Activated naive CD8-positive, alpha-beta T cell treated with anti-CD3 and anti-CD28 coated beads for 36 hours (primary cell): ENCODE measurements around the gene SLC15A4. TPM values are rescaled to one million over a fixed set of nuclear protein-coding genes. Genes with fewer than 3 reads are reported as not detected.
"Not testable (repeated sequence)": the region's sequence is repeated elsewhere in the genome, so short reads cannot be mapped to it uniquely, and the experiment has no call there.

Source experiments
- DNase-seq: peaks from one replicate; pipeline ENCODE4 v3.0.0; 2021
- H3K27ac Mint-ChIP-seq: one replicate; pipeline ENCODE4 v1.8.0; 2022; ENCODE audit warnings: mild to moderate bottlenecking, moderate library complexity, mixed read lengths
- H3K27me3 Mint-ChIP-seq: one replicate; pipeline ENCODE4 v1.8.0; 2022; ENCODE audit warnings: mild to moderate bottlenecking, mixed read lengths
- H3K36me3 Mint-ChIP-seq: one replicate; pipeline ENCODE4 v1.8.0; 2021; ENCODE audit warnings: mild to moderate bottlenecking, mixed read lengths
- H3K4me1 Mint-ChIP-seq: one replicate; pipeline ENCODE4 v1.8.0; 2021; ENCODE audit warnings: mixed read lengths
- H3K4me3 Mint-ChIP-seq: one replicate; pipeline ENCODE4 v1.8.0; 2022; ENCODE audit warnings: mild to moderate bottlenecking, moderate library complexity, mixed read lengths
- H3K9me3 Mint-ChIP-seq: one replicate; pipeline ENCODE4 v1.8.0; 2022; ENCODE audit warnings: mixed read lengths
- total RNA-seq, 2 experiments: library from RNA; stranded (reverse); gene quantifications; one replicate each; pipeline ENCODE4 v1.2.3, GENCODE V29; 2021

Gene SLC15A4
- total RNA-seq, 2 experiments from 2014 or later = 18.6 to 22.0 TPM

DNA sequence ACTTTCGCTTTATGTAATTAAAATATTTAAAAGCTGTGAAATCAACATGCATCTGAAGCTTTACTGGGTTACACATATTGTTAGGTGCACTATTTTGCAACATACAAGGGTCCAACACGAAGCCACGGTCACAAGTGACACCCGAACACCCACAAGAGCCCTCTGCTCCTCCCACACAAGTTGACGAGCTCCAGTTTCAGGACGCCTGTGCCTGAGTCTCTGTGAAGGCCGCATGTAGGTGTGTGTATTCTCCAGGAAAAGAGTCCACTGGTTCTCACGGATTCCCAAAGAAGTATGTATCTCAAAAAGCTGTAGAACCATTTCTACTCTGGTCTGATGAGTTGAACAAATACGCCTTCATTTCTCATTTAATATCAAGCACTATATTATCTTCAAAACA lies 12.0 kb downstream of the SLC15A4 start:
- Mint-ChIP-seq H3K27ac (no peak overlapping the region), H3K4me3 (no peak overlapping the region), H3K4me1 (peaks cover 37% of the 10 kb centered on the region), H3K36me3 (peaks cover 47% of the 10 kb centered on the region), H3K9me3 (no peaks in the 10 kb centered on the region), H3K27me3 (no peaks in the 10 kb centered on the region)
- no peak for DNase-seq

- H3K27ac Mint-ChIP-seq = peak overlapping the region; percentile 78
- H3K36me3 Mint-ChIP-seq = peaks cover 52% of the 10 kb centered on the region
- H3K4me3 Mint-ChIP-seq = peak overlapping the region; percentile 5
- no peaks in the 10 kb centered on the region for H3K27me3 Mint-ChIP-seq
- H3K4me1 Mint-ChIP-seq = peaks cover 27% of the 10 kb centered on the region
- DNase-seq = peak; percentile 43
- no peaks in the 10 kb centered on the region for H3K9me3 Mint-ChIP-seq
Measured at GRCh38 chr12:128810182-128811127, 13.3 kb downstream of the SLC15A4 start.

- Mint-ChIP-seq H3K4me3 (no peak overlapping the region), H3K36me3 (peaks cover 53% of the 10 kb centered on the region), H3K27me3 (no peaks in the 10 kb centered on the region), H3K27ac (no peak overlapping the region), H3K4me1 (peaks cover 22% of the 10 kb centered on the region), H3K9me3 (peaks cover 2% of the 10 kb centered on the region)
- DNase-seq = no peak
Measured at GRCh38 chr12:128808651-128809050, 15.1 kb downstream of the SLC15A4 start.

DNA sequence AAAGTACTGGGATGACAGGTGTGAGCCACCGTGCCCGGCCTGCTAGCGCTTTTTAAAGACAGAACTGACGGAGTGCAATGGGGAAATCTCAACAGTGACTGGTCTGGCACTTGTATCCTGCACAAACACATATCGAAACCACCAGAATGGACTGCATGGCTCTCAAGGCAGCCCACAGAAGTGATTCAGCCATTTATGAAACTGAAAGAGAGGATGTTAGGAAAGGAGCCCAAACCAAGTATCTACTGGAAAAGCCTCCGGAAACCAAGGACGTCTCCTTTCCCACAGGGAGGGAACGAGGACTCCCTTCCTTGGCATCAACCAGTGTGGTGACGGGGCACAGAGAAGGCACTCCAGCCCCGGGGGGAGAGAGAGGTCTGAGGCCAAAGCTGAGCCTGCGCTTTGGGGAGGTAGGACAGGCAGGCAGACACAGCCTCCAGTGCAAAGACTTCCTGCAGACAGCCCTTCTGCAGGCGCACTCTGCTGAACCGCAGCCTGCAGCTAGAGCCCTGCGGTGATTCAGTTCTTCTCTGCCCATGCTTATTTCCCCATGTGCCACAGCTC lies 16.5 kb downstream of the SLC15A4 start:
- peaks cover 54% of the 10 kb centered on the region for H3K36me3 Mint-ChIP-seq
- peaks cover 27% of the 10 kb centered on the region for H3K4me1 Mint-ChIP-seq
- H3K4me3 Mint-ChIP-seq = no peak overlapping the region
- H3K27ac Mint-ChIP-seq = no peak overlapping the region
- DNase-seq = no peak
- H3K9me3 Mint-ChIP-seq = peaks cover 2% of the 10 kb centered on the region
- no peaks in the 10 kb centered on the region for H3K27me3 Mint-ChIP-seq

DNA sequence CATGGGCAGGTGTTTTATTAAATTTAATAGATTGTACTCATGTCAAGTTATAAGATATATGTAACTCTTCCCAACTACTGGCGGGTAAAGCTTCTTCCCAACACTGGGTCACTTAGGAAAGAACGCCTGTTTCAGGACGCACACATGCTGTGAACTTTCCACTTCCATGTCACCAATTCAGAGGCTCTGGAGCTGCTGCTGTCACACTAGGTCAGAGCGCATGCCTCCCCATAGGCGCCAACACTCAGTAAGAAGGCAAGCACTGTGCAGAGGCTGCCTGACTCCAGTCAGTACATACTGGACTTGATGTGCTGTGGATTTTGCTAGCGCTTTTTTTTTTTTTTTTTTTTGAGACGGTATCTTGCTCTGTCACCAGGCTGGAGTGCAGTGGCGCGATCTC lies 17.2 kb downstream of the SLC15A4 start:
- peaks cover 51% of the 10 kb centered on the region for H3K36me3 Mint-ChIP-seq
- H3K4me3 Mint-ChIP-seq = no peak overlapping the region
- no peak for DNase-seq
- H3K27ac Mint-ChIP-seq = no peak overlapping the region
- peaks cover 2% of the 10 kb centered on the region for H3K9me3 Mint-ChIP-seq
- no peaks in the 10 kb centered on the region for H3K27me3 Mint-ChIP-seq
- peaks cover 27% of the 10 kb centered on the region for H3K4me1 Mint-ChIP-seq

DNA sequence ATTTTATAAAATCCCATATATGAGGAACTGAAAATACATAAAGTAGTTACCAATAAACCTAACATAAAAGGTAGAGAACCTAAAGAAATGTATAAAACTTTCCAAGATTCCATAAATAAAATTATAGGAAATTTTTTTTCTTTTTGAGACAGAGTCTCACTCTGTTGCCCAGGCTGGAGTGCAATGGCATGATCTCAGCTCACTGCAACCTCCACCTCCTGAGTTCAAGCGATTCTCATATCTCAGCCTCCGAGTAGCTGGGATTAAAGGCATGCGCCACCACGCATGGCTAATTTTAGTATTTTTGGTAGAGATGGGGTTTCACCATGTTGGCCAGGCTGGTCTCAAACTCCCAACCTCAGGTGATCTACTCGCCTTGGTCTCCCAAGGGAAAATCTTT lies 18.4 kb downstream of the SLC15A4 start:
- not testable (repeated sequence) for H3K4me3 Mint-ChIP-seq, DNase-seq, H3K9me3 Mint-ChIP-seq, H3K27ac Mint-ChIP-seq, H3K27me3 Mint-ChIP-seq
- Mint-ChIP-seq H3K4me1 (peaks cover 17% of the 10 kb centered on the region), H3K36me3 (peaks cover 56% of the 10 kb centered on the region)

- DNase-seq = no peak
- peaks cover 2% of the 10 kb centered on the region for H3K9me3 Mint-ChIP-seq
- H3K27ac Mint-ChIP-seq = no peak overlapping the region
- no peaks in the 10 kb centered on the region for H3K27me3 Mint-ChIP-seq
- peaks cover 11% of the 10 kb centered on the region for H3K4me1 Mint-ChIP-seq
- no peak overlapping the region for H3K4me3 Mint-ChIP-seq
- peaks cover 55% of the 10 kb centered on the region for H3K36me3 Mint-ChIP-seq
Measured at GRCh38 chr12:128804762-128805161, 19.0 kb downstream of the SLC15A4 start.

GRCh38 chr12:128803788-128804187 lies 20.0 kb downstream of the SLC15A4 start:
- H3K27me3 Mint-ChIP-seq = no peaks in the 10 kb centered on the region
- H3K4me3 Mint-ChIP-seq = no peak overlapping the region

GRCh38 chr12:128802756-128803155 lies 21.0 kb downstream of the SLC15A4 start:
- H3K9me3 Mint-ChIP-seq = peaks cover 2% of the 10 kb centered on the region
- H3K27me3 Mint-ChIP-seq = no peaks in the 10 kb centered on the region
- no peak overlapping the region for H3K4me3 Mint-ChIP-seq
- no peak for DNase-seq
- H3K27ac Mint-ChIP-seq = no peak overlapping the region
- H3K4me1 Mint-ChIP-seq = peaks cover 13% of the 10 kb centered on the region
- H3K36me3 Mint-ChIP-seq = peaks cover 65% of the 10 kb centered on the region

More at GRCh38 chr12:128803788-128804187, 20.0 kb downstream of the SLC15A4 start:
- Mint-ChIP-seq H3K4me1 (peaks cover 9% of the 10 kb centered on the region), H3K27ac (no peak overlapping the region), H3K36me3 (peaks cover 59% of the 10 kb centered on the region), H3K9me3 (peaks cover 2% of the 10 kb centered on the region)
- no peak for DNase-seq

- no peak overlapping the region for H3K4me3 Mint-ChIP-seq
- no peak overlapping the region for H3K27ac Mint-ChIP-seq
- H3K36me3 Mint-ChIP-seq = peaks cover 65% of the 10 kb centered on the region
- H3K4me1 Mint-ChIP-seq = peaks cover 17% of the 10 kb centered on the region
- DNase-seq = no peak
- peaks cover 2% of the 10 kb centered on the region for H3K9me3 Mint-ChIP-seq
- H3K27me3 Mint-ChIP-seq = no peaks in the 10 kb centered on the region
Measured at GRCh38 chr12:128801879-128802391, 21.8 kb downstream of the SLC15A4 start.

DNA sequence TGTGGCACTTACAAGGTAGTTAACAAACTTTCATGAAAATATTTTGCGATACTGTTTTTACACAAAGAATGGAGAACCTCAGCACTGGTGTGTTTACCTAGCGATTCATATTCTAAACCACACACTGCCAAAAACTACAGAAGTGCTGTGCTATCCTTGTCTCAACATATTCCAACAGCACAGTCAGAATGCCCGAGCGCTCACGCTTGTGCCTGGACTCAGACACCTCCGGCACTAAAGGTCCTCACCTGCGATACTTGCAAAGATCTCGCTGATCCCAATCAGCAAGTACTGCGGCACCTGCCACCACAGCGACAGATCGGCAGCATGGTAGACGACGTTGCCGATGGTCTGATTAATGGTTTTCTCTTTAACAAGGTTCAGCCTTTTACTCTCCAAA lies 23.2 kb downstream of the SLC15A4 start:
- Mint-ChIP-seq H3K4me1 (peaks cover 18% of the 10 kb centered on the region), H3K36me3 (peaks cover 66% of the 10 kb centered on the region), H3K9me3 (peaks cover 2% of the 10 kb centered on the region), H3K27ac (no peak overlapping the region), H3K27me3 (no peaks in the 10 kb centered on the region), H3K4me3 (no peak overlapping the region)
- no peak for DNase-seq

- no peak for DNase-seq
- H3K27ac Mint-ChIP-seq = no peak overlapping the region
- H3K4me3 Mint-ChIP-seq = no peak overlapping the region
- H3K9me3 Mint-ChIP-seq = no peaks in the 10 kb centered on the region
- peaks cover 64% of the 10 kb centered on the region for H3K36me3 Mint-ChIP-seq
- H3K4me1 Mint-ChIP-seq = peaks cover 21% of the 10 kb centered on the region
- no peaks in the 10 kb centered on the region for H3K27me3 Mint-ChIP-seq
Measured at GRCh38 chr12:128798571-128799341, 25.0 kb downstream of the SLC15A4 start.

- no peak for DNase-seq
- Mint-ChIP-seq H3K4me1 (peaks cover 18% of the 10 kb centered on the region), H3K27ac (peak overlapping the region; percentile 88), H3K4me3 (no peak overlapping the region), H3K36me3 (peaks cover 64% of the 10 kb centered on the region), H3K27me3 (no peaks in the 10 kb centered on the region), H3K9me3 (no peaks in the 10 kb centered on the region)
Measured at GRCh38 chr12:128797119-128798118, 26.3 kb downstream of the SLC15A4 start.
